BLaER1 treated with 17β-estradiol and CSF1 and Interleukin-3, amounts not matched to agents 10 nM and 100 nM (cell line): ENCODE results near the gene ST6GALNAC3.

Experiments
- H3K27ac ChIP-seq, 11 experiments: shearing (Covaris generic); formaldehyde crosslinking; 2 replicates each; pipeline ENCODE4 v1.8.1; 2022
- H3K27me3 ChIP-seq, 11 experiments: shearing (Covaris generic); formaldehyde crosslinking; 2 replicates each; pipeline ENCODE4 v1.8.1; 2022
- H3K36me3 ChIP-seq, 11 experiments: shearing (Covaris generic); formaldehyde crosslinking; 2 replicates each; pipeline ENCODE4 v1.8.1; 2022
- H3K4me1 ChIP-seq, 10 experiments: shearing (Covaris generic); formaldehyde crosslinking; 2 replicates each; pipeline ENCODE4 v1.8.1; 2022
- H3K4me2 ChIP-seq, 11 experiments: shearing (Covaris generic); formaldehyde crosslinking; 2 replicates each; pipeline ENCODE4 v1.8.1; 2022
- H3K4me3 ChIP-seq, 10 experiments: shearing (Covaris generic); formaldehyde crosslinking; 2 replicates each; pipeline ENCODE4 v1.8.1; 2022
- H3K9ac ChIP-seq, 11 experiments: shearing (Covaris generic); formaldehyde crosslinking; 2 replicates each; pipeline ENCODE4 v1.8.1; 2022
- H3K9me3 ChIP-seq, 11 experiments: shearing (Covaris generic); formaldehyde crosslinking; replicated peaks in 1 of 11; 2 replicates each; pipeline ENCODE4 v1.8.1; 2022
- H4K20me1 ChIP-seq, 11 experiments: shearing (Covaris generic); formaldehyde crosslinking; 2 replicates each; pipeline ENCODE4 v1.8.1; 2022
- Cebpa-rat ChIP-seq, 11 experiments: shearing (Covaris generic); IDR thresholded peaks; 2 replicates each; pipeline ENCODE4 v1.8.1; 2022

The ST6GALNAC3 gene

GRCh38 chr1:76471536-76471935 is 397.0 kb downstream of the ST6GALNAC3 start:
- no peaks in the 10 kb centered on the region for H3K36me3 ChIP-seq
- H3K4me3 ChIP-seq, result no peak overlapping the region
- H3K27me3 ChIP-seq, result no peaks in the 10 kb centered on the region
- no peak overlapping the region for H3K9ac ChIP-seq
- H3K4me2 ChIP-seq, result no peak overlapping the region
- no peak for TF ChIP-seq Cebpa-rat (IDR thresholded peaks at IDR 0.05)
- H3K9me3 ChIP-seq, result no peaks in the 10 kb centered on the region
- no peaks in the 10 kb centered on the region for H3K4me1 ChIP-seq
- H3K27ac ChIP-seq, result no peak overlapping the region
- no peaks in the 10 kb centered on the region for H4K20me1 ChIP-seq

- no peaks in the 10 kb centered on the region; a peak in 1 of 22 replicates for H3K36me3 ChIP-seq
- H3K9ac ChIP-seq, result no peak overlapping the region
- no peak overlapping the region for H3K4me3 ChIP-seq
- H3K27ac ChIP-seq, result no peak overlapping the region
- H4K20me1 ChIP-seq, result no peaks in the 10 kb centered on the region
- no peak overlapping the region for H3K4me2 ChIP-seq
- TF ChIP-seq Cebpa-rat (IDR thresholded peaks at IDR 0.05), result no peak
- H3K4me1 ChIP-seq, result no peaks in the 10 kb centered on the region
- no peaks in the 10 kb centered on the region for H3K27me3 ChIP-seq
- no peaks in the 10 kb centered on the region for H3K9me3 ChIP-seq
Measured at GRCh38 chr1:76473591-76473990, 399.0 kb downstream of the ST6GALNAC3 start.

- Histone ChIP-seq H3K4me2 (no peak overlapping the region), H3K27me3 (no peaks in the 10 kb centered on the region), H3K9me3 (no peaks in the 10 kb centered on the region), H3K4me3 (no peak overlapping the region), H3K4me1 (no peaks in the 10 kb centered on the region), H3K27ac (no peak overlapping the region), H3K36me3 (no peaks in the 10 kb centered on the region; a peak in 1 of 22 replicates), H4K20me1 (no peaks in the 10 kb centered on the region), H3K9ac (no peak overlapping the region)
- TF ChIP-seq Cebpa-rat (IDR thresholded peaks at IDR 0.05), result peak in 2 of 11 experiments; percentile 40; a peak in 2 of 22 replicates
Measured at GRCh38 chr1:76474922-76475321, 400.4 kb downstream of the ST6GALNAC3 start.

- Histone ChIP-seq H3K27me3 (no peaks in the 10 kb centered on the region), H4K20me1 (no peaks in the 10 kb centered on the region), H3K4me3 (no peak overlapping the region), H3K4me2 (no peak overlapping the region), H3K36me3 (no peaks in the 10 kb centered on the region; a peak in 1 of 22 replicates), H3K4me1 (no peaks in the 10 kb centered on the region), H3K9me3 (no peaks in the 10 kb centered on the region), H3K9ac (no peak overlapping the region), H3K27ac (no peak overlapping the region)
- no peak for TF ChIP-seq Cebpa-rat (IDR thresholded peaks at IDR 0.05)
Measured at GRCh38 chr1:76477156-76477555, 402.6 kb downstream of the ST6GALNAC3 start.

- TF ChIP-seq Cebpa-rat (IDR thresholded peaks at IDR 0.05), result no peak
- Histone ChIP-seq H3K4me2 (no peak overlapping the region), H3K36me3 (no peaks in the 10 kb centered on the region; a peak in 1 of 22 replicates), H3K4me1 (no peaks in the 10 kb centered on the region), H3K27me3 (no peaks in the 10 kb centered on the region), H4K20me1 (no peaks in the 10 kb centered on the region), H3K9ac (no peak overlapping the region), H3K4me3 (no peak overlapping the region), H3K9me3 (no peaks in the 10 kb centered on the region), H3K27ac (no peak overlapping the region)
Measured at GRCh38 chr1:76480827-76481226, 406.3 kb downstream of the ST6GALNAC3 start.

- no peak overlapping the region for H3K27ac ChIP-seq
- H3K4me2 ChIP-seq, result no peak overlapping the region
- H4K20me1 ChIP-seq, result no peaks in the 10 kb centered on the region
- no peak for TF ChIP-seq Cebpa-rat (IDR thresholded peaks at IDR 0.05)
- no peak overlapping the region for H3K9ac ChIP-seq
- H3K4me1 ChIP-seq, result no peaks in the 10 kb centered on the region
- H3K27me3 ChIP-seq, result no peaks in the 10 kb centered on the region
- no peaks in the 10 kb centered on the region for H3K9me3 ChIP-seq
- H3K36me3 ChIP-seq, result no peaks in the 10 kb centered on the region; a peak in 1 of 22 replicates
- no peak overlapping the region for H3K4me3 ChIP-seq
Measured at GRCh38 chr1:76481672-76482071, 407.1 kb downstream of the ST6GALNAC3 start.

- H3K4me3 ChIP-seq, result no peak overlapping the region
- no peaks in the 10 kb centered on the region; a peak in 1 of 22 replicates for H3K36me3 ChIP-seq
- no peaks in the 10 kb centered on the region for H3K4me1 ChIP-seq
- H3K9ac ChIP-seq, result no peak overlapping the region
- H3K9me3 ChIP-seq, result no peaks in the 10 kb centered on the region
- H3K4me2 ChIP-seq, result no peak overlapping the region
- no peaks in the 10 kb centered on the region for H3K27me3 ChIP-seq
- no peak for TF ChIP-seq Cebpa-rat (IDR thresholded peaks at IDR 0.05)
- no peaks in the 10 kb centered on the region for H4K20me1 ChIP-seq
- no peak overlapping the region for H3K27ac ChIP-seq
Measured at GRCh38 chr1:76482272-76482671, 407.7 kb downstream of the ST6GALNAC3 start.

GRCh38 chr1:76491737-76492136 is 417.2 kb downstream of the ST6GALNAC3 start:
- peaks cover 0 to 13% (median 0%) of the 10 kb centered on the region in 10 experiments; a peak in 2 of 20 replicates for H3K4me1 ChIP-seq
- H3K27ac ChIP-seq, result no peak overlapping the region
- no peaks in the 10 kb centered on the region for H3K36me3 ChIP-seq
- H3K27me3 ChIP-seq, result no peaks in the 10 kb centered on the region
- H4K20me1 ChIP-seq, result no peaks in the 10 kb centered on the region
- H3K9me3 ChIP-seq, result no peaks in the 10 kb centered on the region
- no peak overlapping the region for H3K4me3 ChIP-seq
- TF ChIP-seq Cebpa-rat (IDR thresholded peaks at IDR 0.05), result no peak
- no peak overlapping the region for H3K9ac ChIP-seq
- H3K4me2 ChIP-seq, result no peak overlapping the region

GRCh38 chr1:76492752-76493430 is 418.3 kb downstream of the ST6GALNAC3 start:
- peaks cover 0 to 13% (median 0%) of the 10 kb centered on the region in 10 experiments; a peak in 2 of 20 replicates for H3K4me1 ChIP-seq
- H3K36me3 ChIP-seq, result no peaks in the 10 kb centered on the region
- H4K20me1 ChIP-seq, result no peaks in the 10 kb centered on the region
- no peaks in the 10 kb centered on the region for H3K27me3 ChIP-seq
- H3K9ac ChIP-seq, result no peak overlapping the region
- no peak for TF ChIP-seq Cebpa-rat (IDR thresholded peaks at IDR 0.05)
- H3K9me3 ChIP-seq, result no peaks in the 10 kb centered on the region
- H3K4me3 ChIP-seq, result no peak overlapping the region
- H3K4me2 ChIP-seq, result 0 out of 22 replicates have a peak overlapping the region, but pooled peaks of 1 of the 11 experiments have one; percentile 16
- no peak overlapping the region for H3K27ac ChIP-seq

GRCh38 chr1:76494807-76495206 is 420.3 kb downstream of the ST6GALNAC3 start:
- Histone ChIP-seq H3K9me3 (no peaks in the 10 kb centered on the region), H3K27ac (no peak overlapping the region; a peak in 1 of 22 replicates), H4K20me1 (no peaks in the 10 kb centered on the region), H3K36me3 (no peaks in the 10 kb centered on the region), H3K4me2 (0 out of 22 replicates have a peak overlapping the region, but pooled peaks of 1 of the 11 experiments have one; percentile 2), H3K27me3 (no peaks in the 10 kb centered on the region), H3K4me1 (peaks cover 0 to 13% (median 0%) of the 10 kb centered on the region in 10 experiments; a peak in 2 of 20 replicates), H3K4me3 (no peak overlapping the region), H3K9ac (no peak overlapping the region)
- no peak for TF ChIP-seq Cebpa-rat (IDR thresholded peaks at IDR 0.05)
